Smooth muscle cell (in vitro differentiated cells): ENCODE data around the gene CHST4. TPM values are rescaled to one million over a fixed set of nuclear protein-coding genes. Genes with fewer than 3 reads are reported as not detected.

Source experiments
- DNase-seq: peaks from one replicate; lab custom pipeline; 2025; ENCODE audit not compliant: unreplicated experiment; lab: John Stamatoyannopoulos, UW
- H2AFZ ChIP-seq: fragments of 200-600 bp; sonication (generic); 2 replicates; pipeline ENCODE4 v1.6.0; 2016; ENCODE audit warnings: antibody characterized with exemption, low read depth, mild to moderate bottlenecking
- H3F3A ChIP-seq: fragments of 200-600 bp; sonication (generic); 2 replicates; pipeline ENCODE4 v1.6.0; 2017; ENCODE audit warnings: antibody characterized with exemption, low read depth
- H3K27ac ChIP-seq: fragments of 200-600 bp; sonication (generic); 2 replicates; pipeline ENCODE4 v1.5.1; 2016; ENCODE audit warnings: low read depth, mild to moderate bottlenecking
- H3K27me3 ChIP-seq: fragments of 200-600 bp; sonication (generic); 2 replicates; pipeline ENCODE4 v1.6.1; 2016; ENCODE audit warnings: low read depth, mild to moderate bottlenecking
- H3K36me3 ChIP-seq: fragments of 200-600 bp; sonication (generic); 2 replicates; pipeline ENCODE4 v1.5.1; 2016; ENCODE audit warnings: low read depth
- H3K4me1 ChIP-seq: fragments of 200-600 bp; sonication (generic); 2 replicates; pipeline ENCODE4 v1.5.1; 2016; ENCODE audit warnings: low read depth
- H3K4me2 ChIP-seq: fragments of 200-600 bp; sonication (generic); 2 replicates; pipeline ENCODE4 v1.6.0; 2016; ENCODE audit warnings: mild to moderate bottlenecking
- H3K4me3 ChIP-seq: fragments of 200-600 bp; sonication (generic); 2 replicates; pipeline ENCODE4 v1.5.1; 2016; ENCODE audit warnings: mild to moderate bottlenecking
- H3K79me2 ChIP-seq: fragments of 200-600 bp; sonication (generic); 2 replicates; pipeline ENCODE4 v1.6.0; 2016; ENCODE audit warnings: low read depth, mild to moderate bottlenecking
- H3K9ac ChIP-seq: fragments of 200-600 bp; sonication (generic); 2 replicates; pipeline ENCODE4 v1.6.0; 2016; ENCODE audit warnings: low read depth
- H3K9me3 ChIP-seq: fragments of 200-600 bp; sonication (generic); replicated peaks from 2 replicates; pipeline ENCODE4 v1.5.1; 2016; ENCODE audit warnings: low read depth
- H4K20me1 ChIP-seq: fragments of 200-600 bp; sonication (generic); 2 replicates; pipeline ENCODE4 v1.6.0; 2016; ENCODE audit warnings: low read depth
- WGBS: methylation state at CpG from one replicate; pipeline ENCODE4 v1.1.7; 2016; ENCODE audit warnings: low lambda C conversion rate; 5-methylcytosine and 5-hydroxymethylcytosine counted together
- polyA plus RNA-seq: library from polyadenylated mRNA; unstranded; fragments of >200 nt; fragmentation: Nextera tagmentation; extraction: Ambion mirVana; gene quantifications from 2 replicates; pipeline ENCODE4 v1.2.1, GENCODE V29; 2016
- small RNA-seq: library from RNA; depleted of rRNA; stranded (forward); fragments of <200 nt; gene quantifications from one replicate; pipeline ENCODE3, GENCODE V24; 2014
- total RNA-seq: library from RNA; depleted of rRNA; stranded (reverse); fragments of >200 nt; gene quantifications from 2 replicates; pipeline ENCODE4 v1.2.3, GENCODE V29; 2014
- TF ChIP-seq, protein P1 (sequence below): fragments of 200-600 bp; sonication (generic); IDR thresholded peaks from 2 replicates; pipeline ENCODE4 v1.5.1; 2017; ENCODE audit warnings: borderline replicate concordance, mild to moderate bottlenecking, antibody characterized with exemption; ENCODE audit not compliant: insufficient read depth, poor library complexity, severe bottlenecking

The CHST4 gene
- total and polyA plus RNA-seq, 2 experiments from 2014 or later = not detected

DNA sequence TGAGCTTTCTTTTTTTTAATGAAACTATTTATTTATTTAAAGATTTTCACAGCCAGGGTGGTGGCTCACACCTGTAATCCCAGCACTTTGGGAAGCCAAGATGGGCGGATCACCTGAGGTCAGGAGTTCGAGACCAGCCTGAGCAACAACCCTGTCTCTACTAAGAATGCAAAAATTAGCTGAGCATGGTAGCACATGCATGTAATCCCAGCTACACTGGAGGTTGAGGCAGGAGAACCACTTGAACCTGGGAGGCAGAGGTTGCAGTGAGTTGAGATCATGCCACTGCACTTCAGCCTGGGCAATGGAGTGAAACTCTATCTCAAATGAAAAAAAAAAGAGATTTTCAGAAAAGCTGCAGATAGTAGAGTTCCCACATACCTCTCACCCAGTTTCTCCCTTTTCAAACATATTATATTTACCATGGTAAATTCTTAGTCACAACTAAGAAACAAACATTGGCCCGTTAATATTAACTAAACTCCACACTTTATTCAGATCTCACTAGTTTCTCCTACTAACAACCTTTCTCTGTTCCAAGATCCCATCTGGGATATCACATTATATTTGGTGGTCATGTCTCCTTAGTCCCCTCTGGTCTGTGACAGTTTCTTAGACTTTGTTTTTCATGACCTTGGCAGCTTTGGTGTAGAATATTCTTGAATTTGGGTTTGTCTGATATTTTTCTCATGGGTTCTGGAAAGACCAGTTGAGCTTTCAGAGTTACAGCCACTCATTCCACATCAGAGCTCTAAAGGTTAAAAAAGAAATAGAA is 58.5 kb downstream of the CHST4 start:
- Histone ChIP-seq H4K20me1 (no peaks in the 10 kb centered on the region), H3K27me3 (peaks cover 14% of the 10 kb centered on the region), H3K4me1 (no peaks in the 10 kb centered on the region), H3F3A (no peaks in the 10 kb centered on the region), H3K9ac (no peak overlapping the region), H3K4me3 (no peak overlapping the region), H3K79me2 (no peaks in the 10 kb centered on the region), H3K4me2 (no peak overlapping the region), H3K9me3 (no peaks in the 10 kb centered on the region), H3K27ac (no peak overlapping the region), H2AFZ (no peak overlapping the region), H3K36me3 (no peaks in the 10 kb centered on the region)
- DNase-seq = no peak
- TF ChIP-seq, protein P1, sequence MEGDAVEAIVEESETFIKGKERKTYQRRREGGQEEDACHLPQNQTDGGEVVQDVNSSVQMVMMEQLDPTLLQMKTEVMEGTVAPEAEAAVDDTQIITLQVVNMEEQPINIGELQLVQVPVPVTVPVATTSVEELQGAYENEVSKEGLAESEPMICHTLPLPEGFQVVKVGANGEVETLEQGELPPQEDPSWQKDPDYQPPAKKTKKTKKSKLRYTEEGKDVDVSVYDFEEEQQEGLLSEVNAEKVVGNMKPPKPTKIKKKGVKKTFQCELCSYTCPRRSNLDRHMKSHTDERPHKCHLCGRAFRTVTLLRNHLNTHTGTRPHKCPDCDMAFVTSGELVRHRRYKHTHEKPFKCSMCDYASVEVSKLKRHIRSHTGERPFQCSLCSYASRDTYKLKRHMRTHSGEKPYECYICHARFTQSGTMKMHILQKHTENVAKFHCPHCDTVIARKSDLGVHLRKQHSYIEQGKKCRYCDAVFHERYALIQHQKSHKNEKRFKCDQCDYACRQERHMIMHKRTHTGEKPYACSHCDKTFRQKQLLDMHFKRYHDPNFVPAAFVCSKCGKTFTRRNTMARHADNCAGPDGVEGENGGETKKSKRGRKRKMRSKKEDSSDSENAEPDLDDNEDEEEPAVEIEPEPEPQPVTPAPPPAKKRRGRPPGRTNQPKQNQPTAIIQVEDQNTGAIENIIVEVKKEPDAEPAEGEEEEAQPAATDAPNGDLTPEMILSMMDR = no peak
- 81% methylated on average over 3 of the region's 3 CpGs for WGBS

DNA sequence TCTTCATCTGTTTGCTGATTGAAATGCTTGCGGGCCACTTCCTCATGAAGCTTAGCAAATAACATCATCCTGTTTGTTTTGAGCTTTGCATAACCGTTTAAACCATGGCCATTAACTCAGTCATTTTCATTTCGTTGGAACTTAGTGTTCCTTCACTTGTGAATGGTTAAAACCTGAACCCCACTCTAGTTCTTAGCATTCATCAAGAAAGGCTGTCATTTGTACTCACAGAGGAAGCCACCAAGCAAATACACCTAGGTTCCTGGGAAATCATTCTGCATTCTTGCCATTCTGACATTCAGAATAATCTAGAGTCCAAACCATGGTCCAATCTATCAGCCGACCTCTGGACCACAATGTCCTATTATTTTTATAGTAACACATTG is 59.1 kb downstream of the CHST4 start:
- Histone ChIP-seq H3K4me2 (no peak overlapping the region), H3K4me3 (no peak overlapping the region), H4K20me1 (no peaks in the 10 kb centered on the region), H3K27me3 (peaks cover 14% of the 10 kb centered on the region), H3F3A (no peaks in the 10 kb centered on the region), H3K79me2 (no peaks in the 10 kb centered on the region), H3K36me3 (no peaks in the 10 kb centered on the region), H3K4me1 (no peaks in the 10 kb centered on the region), H3K9ac (no peak overlapping the region), H2AFZ (no peak overlapping the region), H3K9me3 (no peaks in the 10 kb centered on the region), H3K27ac (no peak overlapping the region)
- TF ChIP-seq, protein P1 = no peak
- WGBS = 72% methylated on average over 4 of the region's 4 CpGs
- DNase-seq = no peak

Small RNAs within 50 kb of the gene (small RNA-seq; reads per million reads assigned to genes)
- gene RNU6-1061P = not detected

Other genes starting within 250 kb of the CHST4 start
- 26.0 and 39.5 TPM in 2 replicates for gene CMTR2, start 237.0 kb upstream of the CHST4 start, total RNA-seq
- 7.0 and 10.2 TPM in 2 replicates for gene CMTR2, start 237.0 kb upstream of the CHST4 start, polyA plus RNA-seq
- gene CALB2, start 167.7 kb upstream of the CHST4 start, total RNA-seq = 23.6 and 30.2 TPM in 2 replicates
- 56.1 and 60.7 TPM in 2 replicates for gene CALB2, start 167.7 kb upstream of the CHST4 start, polyA plus RNA-seq
- gene TLE7, start 84.4 kb upstream of the CHST4 start, total RNA-seq = not detected in 2 replicates
- gene TLE7, start 84.4 kb upstream of the CHST4 start, polyA plus RNA-seq = not detected in 2 replicates
- 6.8 and 14.1 TPM in 2 replicates for gene ZNF23, start 64.2 kb upstream of the CHST4 start, total RNA-seq
- 7.2 and 13.1 TPM in 2 replicates for gene ZNF23, start 64.2 kb upstream of the CHST4 start, polyA plus RNA-seq
- gene ZNF19, start 37.1 kb upstream of the CHST4 start, total RNA-seq = 3.3 and 4.6 TPM in 2 replicates
- 0.37 and 2.2 TPM in 2 replicates for gene ZNF19, start 37.1 kb upstream of the CHST4 start, polyA plus RNA-seq
- not detected in 2 replicates for gene TAT, start 50.7 kb downstream of the CHST4 start, total RNA-seq
- not detected in 2 replicates for gene TAT, start 50.7 kb downstream of the CHST4 start, polyA plus RNA-seq
- 1.7 and 2.4 TPM in 2 replicates for gene MARVELD3, start 99.8 kb downstream of the CHST4 start, total RNA-seq
- gene MARVELD3, start 99.8 kb downstream of the CHST4 start, polyA plus RNA-seq = 1.5 and 6.6 TPM in 2 replicates
- 5.3 and 6.6 TPM in 2 replicates for gene PHLPP2, start 198.3 kb downstream of the CHST4 start, total RNA-seq
- gene PHLPP2, start 198.3 kb downstream of the CHST4 start, polyA plus RNA-seq = 1.5 and 2.3 TPM in 2 replicates